ENCODE measurements around the gene KCNC4. TPM values are rescaled to one million over a fixed set of nuclear protein-coding genes. Genes with fewer than 3 reads are reported as not detected.

The KCNC4 gene
- polyA plus RNA-seq, 3 donors, result 0.03 to 0.56 (median 0.12) TPM

GRCh38 chr1:110183642-110184167 lies 26.4 kb upstream of the KCNC4 start:
- Histone ChIP-seq H3K4me2 (replicated peaks; ENCODE audit: extremely low read depth, low read length, poor library complexity, severe bottlenecking) (no peak overlapping the region), H3K27me3 (ENCODE audit: control insufficient read depth in 2 of 2, insufficient read depth in 2 of 2, low read length in 2 of 2) (peaks cover 0 to 9% of the 10 kb centered on the region in 2 donors), H3K4me1 (ENCODE audit: control insufficient read depth in 1 of 2, insufficient read depth in 2 of 2, low read length in 2 of 2) (no peaks in the 10 kb centered on the region), H3K9ac (ENCODE audit: insufficient read depth, low read length, poor library complexity, severe bottlenecking) (no peak overlapping the region), H3K27ac (ENCODE audit: low read depth in 1 of 2, low read length in 2 of 2) (no peak overlapping the region), H3K79me2 (ENCODE audit: insufficient read depth, low read length) (no peaks in the 10 kb centered on the region), H2AFZ (ENCODE audit: insufficient read depth, low read depth, low read length, poor library complexity, severe bottlenecking) (no peak overlapping the region), H3K4me3 (replicated peaks in 1 of 3; ENCODE audit: low read depth in 2 of 3, low read length in 3 of 3) (no peak overlapping the region), H3K9me3 (replicated peaks in 1 of 2; ENCODE audit: control insufficient read depth in 1 of 2, insufficient read depth in 1 of 2, low read length in 2 of 2) (no peaks in the 10 kb centered on the region), H3K36me3 (replicated peaks in 1 of 2; ENCODE audit: control insufficient read depth in 1 of 2, insufficient read depth in 2 of 2, low read length in 2 of 2) (no peaks in the 10 kb centered on the region), H4K20me1 (ENCODE audit: insufficient read depth, low read length) (no peaks in the 10 kb centered on the region)
- intact Hi-C loops (cut with micrococcal nuclease), result no loop called here
- no peak overlapping the region for H3K27ac Mint-ChIP-seq
- no peaks in the 10 kb centered on the region for H3K36me3 Mint-ChIP-seq
- no peaks in the 10 kb centered on the region for H3K4me1 Mint-ChIP-seq
- no peak for TF ChIP-seq CTCF (IDR thresholded peaks at IDR 0.05)
- H3K27me3 Mint-ChIP-seq (ENCODE audit: low read depth in 3 of 3), result peaks cover 6 to 17% (median 10%) of the 10 kb centered on the region in 3 donors
- no peak for DNase-seq
- H3K9me3 Mint-ChIP-seq, result no peaks in the 10 kb centered on the region
- no peak overlapping the region for H3K4me3 Mint-ChIP-seq
- WGBS (ENCODE audit: insufficient coverage), result over 99% methylated on average over 12 of the region's 12 CpGs

- Histone ChIP-seq H3K9me3 (replicated peaks in 1 of 2; ENCODE audit: control insufficient read depth in 1 of 2, insufficient read depth in 1 of 2, low read length in 2 of 2) (no peaks in the 10 kb centered on the region), H2AFZ (ENCODE audit: insufficient read depth, low read depth, low read length, poor library complexity, severe bottlenecking) (no peak overlapping the region), H3K27ac (ENCODE audit: low read depth in 1 of 2, low read length in 2 of 2) (no peak overlapping the region), H3K36me3 (replicated peaks in 1 of 2; ENCODE audit: control insufficient read depth in 1 of 2, insufficient read depth in 2 of 2, low read length in 2 of 2) (no peaks in the 10 kb centered on the region), H4K20me1 (ENCODE audit: insufficient read depth, low read length) (no peaks in the 10 kb centered on the region), H3K9ac (ENCODE audit: insufficient read depth, low read length, poor library complexity, severe bottlenecking) (no peak overlapping the region), H3K4me1 (ENCODE audit: control insufficient read depth in 1 of 2, insufficient read depth in 2 of 2, low read length in 2 of 2) (no peaks in the 10 kb centered on the region), H3K4me3 (replicated peaks in 1 of 3; ENCODE audit: low read depth in 2 of 3, low read length in 3 of 3) (no peak overlapping the region), H3K79me2 (ENCODE audit: insufficient read depth, low read length) (no peaks in the 10 kb centered on the region), H3K27me3 (ENCODE audit: control insufficient read depth in 2 of 2, insufficient read depth in 2 of 2, low read length in 2 of 2) (peaks cover 0 to 9% of the 10 kb centered on the region in 2 donors), H3K4me2 (replicated peaks; ENCODE audit: extremely low read depth, low read length, poor library complexity, severe bottlenecking) (no peak overlapping the region)
- peaks cover 11 to 25% (median 13%) of the 10 kb centered on the region in 3 donors for H3K27me3 Mint-ChIP-seq (ENCODE audit: low read depth in 3 of 3)
- 100% methylated on average over 1 of the region's 5 CpGs for WGBS (ENCODE audit: insufficient coverage)
- H3K36me3 Mint-ChIP-seq, result no peaks in the 10 kb centered on the region
- TF ChIP-seq CTCF (IDR thresholded peaks at IDR 0.05), result no peak
- H3K4me1 Mint-ChIP-seq, result no peaks in the 10 kb centered on the region
- no peak for DNase-seq
- H3K9me3 Mint-ChIP-seq, result no peaks in the 10 kb centered on the region
- intact Hi-C loops (cut with micrococcal nuclease), result no loop called here
- H3K27ac Mint-ChIP-seq, result no peak overlapping the region
- no peak overlapping the region for H3K4me3 Mint-ChIP-seq
Observed at GRCh38 chr1:110184446-110184845, 25.7 kb upstream of the KCNC4 start.
